Trophoblast cell (in vitro differentiated cells and primary cell): ENCODE measurements around the gene ABLIM3.
A peak's percentile ranks its signal among the peaks of the same experiment; 100 is the strongest.

ENCODE experiments used
- DNase-seq, 2 donors: peaks; one replicate each; pipeline ENCODE4 v3.0.0-alpha.2; 2016
- H2AFZ ChIP-seq: 2 replicates; pipeline ENCODE4 v1.6.1; 2013; ENCODE audit warnings: low read length, moderate library complexity, mild to moderate bottlenecking; ENCODE audit not compliant: insufficient read depth, poor library complexity
- H2AK5ac ChIP-seq: 2 replicates; pipeline ENCODE4 v1.6.1; 2013; ENCODE audit warnings: mild to moderate bottlenecking, low read length
- H2BK120ac ChIP-seq: 2 replicates; pipeline ENCODE4 v1.6.1; 2013; ENCODE audit warnings: low read length, mild to moderate bottlenecking, moderate library complexity; ENCODE audit not compliant: insufficient read depth, poor library complexity
- H2BK12ac ChIP-seq: 2 replicates; pipeline ENCODE4 v1.6.1; 2013; ENCODE audit warnings: mild to moderate bottlenecking, low read length, moderate library complexity
- H2BK5ac ChIP-seq: 2 replicates; pipeline ENCODE4 v1.6.1; 2013; ENCODE audit warnings: low read length, low read depth, moderate library complexity, mild to moderate bottlenecking; ENCODE audit not compliant: poor library complexity
- H3K14ac ChIP-seq: 2 replicates; pipeline ENCODE4 v1.6.1; 2013; ENCODE audit warnings: mild to moderate bottlenecking, low read length
- H3K18ac ChIP-seq: 2 replicates; pipeline ENCODE4 v1.6.1; 2013; ENCODE audit warnings: mild to moderate bottlenecking, low read length
- H3K23ac ChIP-seq: 2 replicates; pipeline ENCODE4 v1.6.1; 2013; ENCODE audit warnings: low read length
- H3K27ac ChIP-seq: 2 replicates; pipeline ENCODE4 v1.5.1; 2013; ENCODE audit warnings: low read depth, mild to moderate bottlenecking, inconsistent platforms, low read length, moderate library complexity
- H3K27me3 ChIP-seq: 2 replicates; pipeline ENCODE4 v1.6.1; 2013; ENCODE audit warnings: inconsistent platforms, mild to moderate bottlenecking, low read length, moderate library complexity; ENCODE audit not compliant: insufficient read depth
- H3K36me3 ChIP-seq, 2 experiments: 1 replicate in 1 of 2; 2 replicates in 1 of 2; pipeline ENCODE4 v1.6.1; 2013; ENCODE audit warnings: low read length in 2 of 2, mild to moderate bottlenecking in 2 of 2, moderate library complexity in 1 of 2; ENCODE audit not compliant: insufficient read depth in 2 of 2, control insufficient read depth in 1 of 2
- H3K4ac ChIP-seq: 2 replicates; pipeline ENCODE4 v1.6.1; 2013; ENCODE audit warnings: low read depth, mild to moderate bottlenecking, low read length, moderate library complexity
- H3K4me1 ChIP-seq, 2 experiments: 1 replicate in 1 of 2; 2 replicates in 1 of 2; pipeline ENCODE4 v1.6.1; 2013; ENCODE audit warnings: low read length in 2 of 2, mild to moderate bottlenecking in 2 of 2, moderate library complexity in 1 of 2; ENCODE audit not compliant: insufficient read depth in 2 of 2, control insufficient read depth in 1 of 2
- H3K4me2 ChIP-seq: 2 replicates; pipeline ENCODE4 v1.6.1; 2013; ENCODE audit warnings: inconsistent platforms, mild to moderate bottlenecking, low read length, moderate library complexity
- H3K4me3 ChIP-seq: 2 replicates; pipeline ENCODE4 v1.5.1; 2013; ENCODE audit warnings: mild to moderate bottlenecking, low read depth, low read length, inconsistent platforms
- H3K79me1 ChIP-seq: one replicate; pipeline ENCODE4 v1.6.1; 2013; ENCODE audit warnings: low read length
- H3K79me2 ChIP-seq: 2 replicates; pipeline ENCODE4 v1.6.1; 2013; ENCODE audit warnings: low read length, mild to moderate bottlenecking; ENCODE audit not compliant: control insufficient read depth, insufficient read depth, poor library complexity
- H3K9ac ChIP-seq: 2 replicates; pipeline ENCODE4 v1.6.1; 2013; ENCODE audit warnings: mild to moderate bottlenecking, low read length
- H3K9me3 ChIP-seq: 2 replicates; pipeline ENCODE4 v1.6.1; 2013; ENCODE audit warnings: low read depth, mild to moderate bottlenecking, control low read depth, inconsistent platforms, low read length; ENCODE audit not compliant: insufficient read depth
- H4K12ac ChIP-seq: 2 replicates; pipeline ENCODE4 v1.6.1; 2013; ENCODE audit warnings: low read depth, mild to moderate bottlenecking, low read length, moderate library complexity
- H4K8ac ChIP-seq: 2 replicates; pipeline ENCODE4 v1.6.1; 2013; ENCODE audit warnings: low read depth, mild to moderate bottlenecking, low read length, moderate library complexity
- H4K91ac ChIP-seq: one replicate; pipeline ENCODE4 v1.6.1; 2013; ENCODE audit warnings: low read depth, mild to moderate bottlenecking, low read length, moderate library complexity
- WGBS: extraction: QIAGEN DNeasy Blood & Tissue Kit; methylation state at CpG from one replicate; pipeline ENCODE4 v1.1.7; 2013; ENCODE audit warnings: missing lambda C conversion rate; ENCODE audit not compliant: insufficient read length, insufficient coverage; ENCODE audit errors: extremely low coverage; 5-methylcytosine and 5-hydroxymethylcytosine counted together

The ABLIM3 gene

GRCh38 chr5:149151717-149152116, 10.4 kb downstream of the ABLIM3 start:
- Histone ChIP-seq H2BK12ac (no peak overlapping the region), H2AK5ac (no peak overlapping the region), H4K12ac (no peak overlapping the region), H3K79me2 (no peaks in the 10 kb centered on the region), H2BK5ac (no peak overlapping the region), H3K23ac (no peak overlapping the region), H3K4ac (no peak overlapping the region), H3K27ac (no peak overlapping the region), H3K4me3 (no peak overlapping the region), H2BK120ac (no peak overlapping the region), H3K9me3 (peaks cover 2% of the 10 kb centered on the region), H3K18ac (no peak overlapping the region), H3K36me3 (no peaks in the 10 kb centered on the region), H3K4me1 (peaks cover 0 to 2% of the 10 kb centered on the region in 2 experiments), H4K91ac (no peak overlapping the region), H3K9ac (no peak overlapping the region), H2AFZ (no peak overlapping the region), H3K4me2 (no peak overlapping the region), H3K27me3 (no peaks in the 10 kb centered on the region), H3K79me1 (no peaks in the 10 kb centered on the region), H4K8ac (no peak overlapping the region), H3K14ac (no peak overlapping the region)
- peak in 1 of 2 donors; percentile 37 for DNase-seq
- WGBS, result no CpG with 5 or more reads among the region's 3 CpGs

DNA sequence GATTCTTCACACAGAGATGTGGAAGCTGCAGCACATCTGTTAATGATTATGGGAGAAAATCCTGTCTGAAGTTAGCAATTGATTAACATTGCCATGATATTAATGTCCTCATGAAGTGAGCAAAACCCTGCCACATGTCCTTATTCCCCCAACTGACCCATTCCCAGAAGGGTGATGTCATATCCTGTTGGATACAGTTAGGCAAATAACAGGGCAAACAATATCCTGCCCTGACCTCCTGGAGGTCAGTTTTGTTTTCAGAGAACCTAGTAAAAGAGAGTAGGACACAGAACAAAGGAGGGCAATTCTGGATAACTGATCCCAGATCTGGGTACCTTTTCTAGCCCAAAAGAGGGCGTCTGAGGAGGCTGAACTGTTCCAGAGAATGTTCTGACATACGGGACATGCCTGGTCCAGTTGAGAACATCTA, 11.0 kb downstream of the ABLIM3 start:
- Histone ChIP-seq H3K23ac (no peak overlapping the region), H3K14ac (no peak overlapping the region), H3K79me2 (no peaks in the 10 kb centered on the region), H4K91ac (no peak overlapping the region), H3K27ac (no peak overlapping the region), H3K27me3 (no peaks in the 10 kb centered on the region), H3K4me1 (peaks cover 0 to 2% of the 10 kb centered on the region in 2 experiments), H3K4me2 (no peak overlapping the region), H3K4me3 (no peak overlapping the region), H3K9me3 (peaks cover 2% of the 10 kb centered on the region), H2BK12ac (no peak overlapping the region), H3K4ac (no peak overlapping the region), H3K36me3 (no peaks in the 10 kb centered on the region), H2AK5ac (no peak overlapping the region), H3K79me1 (no peaks in the 10 kb centered on the region), H3K9ac (no peak overlapping the region), H3K18ac (no peak overlapping the region), H2BK5ac (no peak overlapping the region), H2AFZ (no peak overlapping the region), H4K12ac (no peak overlapping the region), H2BK120ac (no peak overlapping the region), H4K8ac (no peak overlapping the region)
- no peak for DNase-seq
- no CpG with 5 or more reads among the region's 2 CpGs for WGBS

DNA sequence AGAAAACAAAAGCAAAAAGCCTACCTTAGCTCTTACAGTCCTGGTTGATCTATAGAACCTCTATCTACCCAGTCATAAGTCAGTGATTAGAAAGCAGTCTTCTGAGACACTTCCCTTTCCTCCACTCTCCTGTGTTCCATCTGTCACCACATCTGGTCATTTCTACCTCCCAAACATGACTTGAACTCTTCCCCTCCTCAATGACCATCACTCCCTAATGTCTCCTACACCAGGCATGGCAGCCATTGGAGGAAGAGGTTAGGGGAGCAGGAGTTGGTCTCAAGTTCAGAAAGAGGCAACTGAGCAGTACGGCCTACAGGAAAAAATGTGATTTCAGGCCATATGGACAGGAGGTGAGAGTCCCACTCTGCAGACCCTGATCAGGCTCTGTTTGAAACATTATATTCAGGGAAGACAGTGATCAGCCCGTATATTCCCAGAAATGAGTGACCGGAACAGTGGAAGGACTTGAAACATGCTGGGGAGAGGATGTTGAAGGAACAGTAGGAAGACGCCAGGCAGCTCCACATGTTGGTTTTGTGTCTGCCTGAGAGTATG, 12.0 kb downstream of the ABLIM3 start:
- H3K36me3 ChIP-seq, result no peaks in the 10 kb centered on the region
- no peak overlapping the region for H3K9ac ChIP-seq
- H3K4me3 ChIP-seq, result no peak overlapping the region
- no peak overlapping the region for H4K91ac ChIP-seq
- no peak overlapping the region for H2AFZ ChIP-seq
- H2BK5ac ChIP-seq, result no peak overlapping the region
- no peak overlapping the region for H2AK5ac ChIP-seq
- H2BK12ac ChIP-seq, result no peak overlapping the region
- H3K4me1 ChIP-seq, result peaks cover 0 to 2% of the 10 kb centered on the region in 2 experiments
- H3K4ac ChIP-seq, result no peak overlapping the region
- H4K12ac ChIP-seq, result no peak overlapping the region
- peaks cover 2% of the 10 kb centered on the region for H3K9me3 ChIP-seq
- no peak overlapping the region for H4K8ac ChIP-seq
- H3K27me3 ChIP-seq, result no peaks in the 10 kb centered on the region
- no peak overlapping the region for H3K23ac ChIP-seq
- H3K27ac ChIP-seq, result no peak overlapping the region
- H3K79me1 ChIP-seq, result no peaks in the 10 kb centered on the region
- no peak overlapping the region for H2BK120ac ChIP-seq
- no peak overlapping the region for H3K14ac ChIP-seq
- H3K79me2 ChIP-seq, result no peaks in the 10 kb centered on the region
- no peak for DNase-seq
- no CpG with 5 or more reads among the region's 4 CpGs for WGBS
- no peak overlapping the region for H3K18ac ChIP-seq
- H3K4me2 ChIP-seq, result no peak overlapping the region

- WGBS, result no CpG with 5 or more reads among the region's 8 CpGs
Observed at GRCh38 chr5:149153751-149154610, 12.7 kb downstream of the ABLIM3 start.

More at GRCh38 chr5:149153751-149154610, 12.7 kb downstream of the ABLIM3 start:
- peaks cover 0 to 2% of the 10 kb centered on the region in 2 experiments for H3K4me1 ChIP-seq
- H3K18ac ChIP-seq, result no peak overlapping the region
- H3K27me3 ChIP-seq, result no peaks in the 10 kb centered on the region
- no peak overlapping the region for H3K4me2 ChIP-seq
- H3K79me1 ChIP-seq, result no peaks in the 10 kb centered on the region
- no peak overlapping the region for H3K4me3 ChIP-seq
- H3K14ac ChIP-seq, result no peak overlapping the region
- no peak overlapping the region for H3K23ac ChIP-seq
- H4K8ac ChIP-seq, result no peak overlapping the region
- H2BK12ac ChIP-seq, result no peak overlapping the region
- no peak overlapping the region for H2BK5ac ChIP-seq
- H4K91ac ChIP-seq, result no peak overlapping the region
- H2AFZ ChIP-seq, result no peak overlapping the region
- no peak overlapping the region for H3K4ac ChIP-seq
- H2AK5ac ChIP-seq, result no peak overlapping the region
- H3K27ac ChIP-seq, result no peak overlapping the region
- no peak overlapping the region for H3K9ac ChIP-seq
- no peak overlapping the region for H2BK120ac ChIP-seq
- H4K12ac ChIP-seq, result no peak overlapping the region
- H3K79me2 ChIP-seq, result no peaks in the 10 kb centered on the region
- H3K9me3 ChIP-seq, result no peaks in the 10 kb centered on the region
- DNase-seq, result peak in 1 of 2 donors; percentile 57
- H3K36me3 ChIP-seq, result no peaks in the 10 kb centered on the region
